ENCODE measurements around the gene NRXN3.

- TF ChIP-seq CTCF (IDR thresholded peaks at IDR 0.05; ENCODE audit: insufficient read depth, low read depth, low read length) = no peak
- TF ChIP-seq EZH2 (IDR thresholded peaks at IDR 0.05; ENCODE audit: insufficient read depth, low read length) = no peak
Measured at GRCh38 chr14:79899610-79900009, 1729.4 kb downstream of the NRXN3 start.

Data from astrocyte (in vitro differentiated cells and primary cell).